ENCODE results near the gene TEX22.

DNA sequence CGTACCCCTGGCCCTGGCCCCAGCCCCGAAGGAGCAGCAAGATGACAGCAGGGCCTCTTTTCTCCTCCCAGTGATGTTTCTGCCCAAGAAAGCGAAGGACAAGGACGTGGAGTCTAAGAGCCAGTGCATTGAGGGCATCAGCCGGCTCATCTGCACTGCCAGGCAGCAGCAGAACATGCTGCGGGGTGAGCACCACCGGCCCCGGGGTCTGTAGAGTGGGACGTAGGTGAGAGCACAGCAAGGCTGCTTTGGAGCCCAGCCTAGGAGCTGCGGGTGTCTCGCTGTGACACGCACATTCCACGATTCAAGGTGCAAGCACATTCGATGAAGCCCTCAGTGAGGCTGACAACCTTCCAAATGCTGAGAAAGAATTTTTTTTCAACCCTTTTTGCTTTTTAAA, 5.2 kb upstream of the TEX22 start:
- TF ChIP-seq, protein P1, sequence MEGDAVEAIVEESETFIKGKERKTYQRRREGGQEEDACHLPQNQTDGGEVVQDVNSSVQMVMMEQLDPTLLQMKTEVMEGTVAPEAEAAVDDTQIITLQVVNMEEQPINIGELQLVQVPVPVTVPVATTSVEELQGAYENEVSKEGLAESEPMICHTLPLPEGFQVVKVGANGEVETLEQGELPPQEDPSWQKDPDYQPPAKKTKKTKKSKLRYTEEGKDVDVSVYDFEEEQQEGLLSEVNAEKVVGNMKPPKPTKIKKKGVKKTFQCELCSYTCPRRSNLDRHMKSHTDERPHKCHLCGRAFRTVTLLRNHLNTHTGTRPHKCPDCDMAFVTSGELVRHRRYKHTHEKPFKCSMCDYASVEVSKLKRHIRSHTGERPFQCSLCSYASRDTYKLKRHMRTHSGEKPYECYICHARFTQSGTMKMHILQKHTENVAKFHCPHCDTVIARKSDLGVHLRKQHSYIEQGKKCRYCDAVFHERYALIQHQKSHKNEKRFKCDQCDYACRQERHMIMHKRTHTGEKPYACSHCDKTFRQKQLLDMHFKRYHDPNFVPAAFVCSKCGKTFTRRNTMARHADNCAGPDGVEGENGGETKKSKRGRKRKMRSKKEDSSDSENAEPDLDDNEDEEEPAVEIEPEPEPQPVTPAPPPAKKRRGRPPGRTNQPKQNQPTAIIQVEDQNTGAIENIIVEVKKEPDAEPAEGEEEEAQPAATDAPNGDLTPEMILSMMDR (IDR thresholded peaks at IDR 0.05) = no peak
- TF ChIP-seq POLR2A (IDR thresholded peaks at IDR 0.05) = no peak

Measured in Peyer's patch (tissue), 4 donors.